GM12891 (cell line): Measurements from ENCODE around the gene IRAK3.

Experiments
- PAX5 ChIP-seq: IDR thresholded peaks from 2 replicates; pipeline ENCODE4 v1.6.1; 2011; ENCODE audit warnings: low read length, moderate library complexity, mild to moderate bottlenecking; ENCODE audit not compliant: insufficient read depth, severe bottlenecking
- TAF1 ChIP-seq: IDR thresholded peaks from 2 replicates; pipeline ENCODE4 v1.6.1; 2011; ENCODE audit warnings: low read depth, low read length, control low read depth

DNA sequence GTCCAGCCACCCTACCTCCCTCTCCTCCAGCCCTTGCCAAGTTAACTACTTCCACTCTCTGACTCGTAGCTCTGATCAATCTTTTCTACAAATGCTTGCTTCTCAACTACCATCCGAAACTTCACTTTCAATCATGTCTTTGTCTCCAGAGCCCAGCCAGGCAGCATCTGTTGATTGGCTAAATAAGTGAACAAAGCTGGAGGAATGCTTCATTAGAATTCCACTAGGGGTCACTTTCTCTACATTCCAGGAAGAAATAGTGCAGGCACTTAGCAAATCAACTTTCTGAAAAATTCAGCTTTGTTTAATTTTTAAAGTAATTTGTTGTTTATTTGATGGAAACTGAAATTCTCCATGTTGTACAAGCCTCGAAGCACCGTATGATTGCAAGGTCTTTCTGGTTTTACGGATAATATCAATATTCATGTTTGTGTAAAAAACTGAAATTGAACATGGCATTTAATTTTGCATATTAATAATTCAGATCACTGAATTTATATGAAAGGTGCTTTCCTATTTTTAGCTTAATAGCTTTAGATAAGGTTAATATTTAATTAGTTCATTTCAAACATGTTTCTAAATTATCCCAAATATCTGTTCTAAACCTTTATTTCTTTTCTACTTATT, 80.9 kb downstream of the IRAK3 start:
- TF ChIP-seq PAX5 (no peak), TAF1 (no peak)
